ENCODE measurements around the gene MAP3K8. TPM values are rescaled to one million over a fixed set of nuclear protein-coding genes. Genes with fewer than 3 reads are reported as not detected.
"Not testable (repeated sequence)": the region's sequence is repeated elsewhere in the genome, so short reads cannot be mapped to it uniquely, and the experiment has no call there.

MAP3K8 gene
- total RNA-seq, 4 donors from 2014 or later = 44.7 to 74.1 (median 56.2) TPM

GRCh38 chr10:30476511-30477155, 42.6 kb downstream of the MAP3K8 start:
- WGBS, 2 donors = 87 to 92% methylated on average over 18 of the region's 18 CpGs

GRCh38 chr10:30479513-30479912, 45.5 kb downstream of the MAP3K8 start:
- DNase-seq (ENCODE audit: low spot score in 2 of 2); H3K4me1 ChIP-seq; H3K4me3 ChIP-seq; H3K36me3 ChIP-seq; H3K27ac ChIP-seq; H3K27me3 ChIP-seq: not testable (repeated sequence)
- 54 to 65% methylated on average over 8 of the region's 8 CpGs for WGBS, 2 donors
- peaks cover 0 to 17% (median 2%) of the 10 kb centered on the region in 4 donors for H3K9me3 ChIP-seq

More at GRCh38 chr10:30476511-30477155, 42.6 kb downstream of the MAP3K8 start:
- no peak overlapping the region for H3K4me3 ChIP-seq
- TF ChIP-seq POLR2A (IDR thresholded peaks at IDR 0.05) = no peak
- no peak for TF ChIP-seq EP300 (IDR thresholded peaks at IDR 0.05)
- TF ChIP-seq CTCF (IDR thresholded peaks at IDR 0.05) = no peak
- no peaks in the 10 kb centered on the region for H3K36me3 ChIP-seq
- H3K9me3 ChIP-seq = peaks cover 0 to under 1% (median 0%) of the 10 kb centered on the region in 4 donors
- DNase-seq (ENCODE audit: low spot score in 2 of 2) = no peak
- H3K27ac ChIP-seq = no peak overlapping the region
- H3K27me3 ChIP-seq = no peaks in the 10 kb centered on the region
- H3K4me1 ChIP-seq = no peaks in the 10 kb centered on the region

- Histone ChIP-seq H3K4me1 (no peaks in the 10 kb centered on the region), H3K27me3 (no peaks in the 10 kb centered on the region), H3K4me3 (no peak overlapping the region), H3K9me3 (peaks cover 0 to 17% (median 2%) of the 10 kb centered on the region in 4 donors), H3K36me3 (no peaks in the 10 kb centered on the region), H3K27ac (no peak overlapping the region)
- no peak for TF ChIP-seq CTCF (IDR thresholded peaks at IDR 0.05)
- TF ChIP-seq POLR2A (IDR thresholded peaks at IDR 0.05) = no peak
- no peak for TF ChIP-seq EP300 (IDR thresholded peaks at IDR 0.05)
- DNase-seq (ENCODE audit: low spot score in 2 of 2) = no peak
These were observed 47.6 kb downstream of the MAP3K8 start for GRCh38 chr10:30481603-30482002.

GRCh38 chr10:30488316-30488715, 54.3 kb downstream of the MAP3K8 start:
- WGBS, 2 donors = 58 to 59% methylated on average over 6 of the region's 6 CpGs
- Histone ChIP-seq H3K9me3 (peaks cover 0 to 5% (median 2%) of the 10 kb centered on the region in 4 donors), H3K27ac (peak overlapping the region in 1 of 4 donors; percentile 30), H3K4me3 (no peak overlapping the region), H3K27me3 (no peaks in the 10 kb centered on the region), H3K4me1 (peaks cover 0 to 7% (median 3%) of the 10 kb centered on the region in 4 donors), H3K36me3 (no peaks in the 10 kb centered on the region)
- TF ChIP-seq EP300 (IDR thresholded peaks at IDR 0.05) = peak in 1 of 2 donors; percentile 62
- TF ChIP-seq POLR2A (IDR thresholded peaks at IDR 0.05) = no peak
- no peak for DNase-seq (ENCODE audit: low spot score in 2 of 2)

GRCh38 chr10:30489346-30489745, 55.4 kb downstream of the MAP3K8 start:
- H3K36me3 ChIP-seq = no peaks in the 10 kb centered on the region
- TF ChIP-seq EP300 (IDR thresholded peaks at IDR 0.05) = no peak
- no peak for TF ChIP-seq POLR2A (IDR thresholded peaks at IDR 0.05)
- TF ChIP-seq CTCF (IDR thresholded peaks at IDR 0.05) = no peak
- H3K27ac ChIP-seq = no peak overlapping the region
- no peak for DNase-seq (ENCODE audit: low spot score in 2 of 2)
- no peaks in the 10 kb centered on the region for H3K27me3 ChIP-seq
- 30 to 41% methylated on average over 7 of the region's 7 CpGs for WGBS, 2 donors
- H3K4me1 ChIP-seq = peaks cover 0 to 7% (median 3%) of the 10 kb centered on the region in 4 donors
- no peaks in the 10 kb centered on the region for H3K9me3 ChIP-seq
- H3K4me3 ChIP-seq = no peak overlapping the region

- Histone ChIP-seq H3K27me3 (no peaks in the 10 kb centered on the region), H3K4me1 (peaks cover 0 to 7% (median 3%) of the 10 kb centered on the region in 4 donors), H3K4me3 (no peak overlapping the region), H3K36me3 (no peaks in the 10 kb centered on the region), H3K27ac (no peak overlapping the region), H3K9me3 (no peaks in the 10 kb centered on the region)
- DNase-seq (ENCODE audit: low spot score in 2 of 2) = no peak
- WGBS, 2 donors = 85 to 87% methylated on average over 9 of the region's 9 CpGs
- TF ChIP-seq CTCF (IDR thresholded peaks at IDR 0.05) = no peak
- TF ChIP-seq EP300 (IDR thresholded peaks at IDR 0.05) = no peak
- TF ChIP-seq POLR2A (IDR thresholded peaks at IDR 0.05) = no peak
These were observed 56.5 kb downstream of the MAP3K8 start for GRCh38 chr10:30490289-30491000.

All from tibial nerve (tissue), 4 donors.